ENCODE measurements around the gene POLN.
"Not testable (repeated sequence)": the region's sequence is repeated elsewhere in the genome, so short reads cannot be mapped to it uniquely, and the experiment has no call there.

POLN gene

DNA sequence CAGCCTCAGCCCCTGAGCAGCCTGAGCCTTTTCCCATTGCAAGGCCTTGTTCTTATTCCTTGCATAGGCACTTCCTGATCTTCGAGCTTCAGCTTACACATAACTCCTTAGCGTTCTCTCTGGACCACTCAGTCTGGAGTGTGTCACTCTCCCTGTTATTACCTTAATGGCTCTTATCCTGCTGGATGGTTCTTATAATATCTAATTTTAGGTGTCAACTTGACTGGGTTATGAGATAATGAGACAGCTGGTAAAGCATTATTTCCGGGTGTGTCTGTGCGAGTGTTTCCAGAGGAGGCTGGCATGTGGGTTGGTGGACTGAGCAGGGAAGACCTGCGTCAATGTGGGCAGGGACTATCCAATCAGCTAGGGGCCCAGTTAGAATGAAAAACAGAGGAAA is 75.7 kb downstream of the POLN start:
- no peak for DNase-seq

DNA sequence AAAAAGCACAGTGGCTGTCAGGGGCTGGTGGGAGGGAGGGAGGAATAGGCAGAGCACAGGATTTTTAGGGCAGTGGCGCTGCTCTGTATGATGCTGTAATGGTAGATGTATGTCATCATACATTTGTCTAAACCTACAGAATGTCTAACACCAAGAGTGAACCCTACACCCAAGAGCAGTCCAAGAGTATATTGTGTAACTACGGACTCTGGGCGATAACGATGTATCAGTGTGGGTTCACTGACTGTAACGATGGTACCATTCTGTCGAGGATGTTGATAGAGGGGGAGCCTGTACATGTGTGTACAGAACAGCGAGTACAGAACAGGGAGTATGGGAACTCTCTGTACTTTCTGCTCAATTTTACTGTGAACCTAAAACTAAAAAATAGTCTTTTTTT is 76.5 kb downstream of the POLN start:
- DNase-seq: no peak

DNA sequence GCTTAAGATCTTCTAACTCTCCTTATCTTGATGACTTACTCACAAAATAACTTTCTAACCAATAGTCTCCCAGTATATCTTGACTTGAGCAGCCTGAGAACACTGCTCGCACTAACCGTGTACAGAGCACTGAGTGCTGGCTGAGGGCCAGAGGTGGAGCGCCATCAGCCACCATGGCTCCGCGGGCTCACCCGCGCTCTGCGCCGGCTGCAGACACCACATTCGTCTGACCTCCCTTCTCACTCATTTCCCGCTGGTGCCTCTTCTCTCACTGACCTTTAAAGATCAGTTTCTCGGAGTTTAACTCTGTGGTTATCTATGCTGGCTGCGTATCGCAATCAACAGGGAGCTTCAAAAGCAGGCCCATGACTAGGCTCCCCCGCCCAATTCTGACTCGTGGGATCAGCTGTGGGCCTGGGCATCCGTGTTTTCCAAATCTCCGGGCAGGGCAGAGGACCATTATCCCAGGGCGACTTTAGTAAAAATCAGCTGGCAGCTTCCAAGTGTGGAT is 78.6 kb downstream of the POLN start:
- no peak for DNase-seq

DNA sequence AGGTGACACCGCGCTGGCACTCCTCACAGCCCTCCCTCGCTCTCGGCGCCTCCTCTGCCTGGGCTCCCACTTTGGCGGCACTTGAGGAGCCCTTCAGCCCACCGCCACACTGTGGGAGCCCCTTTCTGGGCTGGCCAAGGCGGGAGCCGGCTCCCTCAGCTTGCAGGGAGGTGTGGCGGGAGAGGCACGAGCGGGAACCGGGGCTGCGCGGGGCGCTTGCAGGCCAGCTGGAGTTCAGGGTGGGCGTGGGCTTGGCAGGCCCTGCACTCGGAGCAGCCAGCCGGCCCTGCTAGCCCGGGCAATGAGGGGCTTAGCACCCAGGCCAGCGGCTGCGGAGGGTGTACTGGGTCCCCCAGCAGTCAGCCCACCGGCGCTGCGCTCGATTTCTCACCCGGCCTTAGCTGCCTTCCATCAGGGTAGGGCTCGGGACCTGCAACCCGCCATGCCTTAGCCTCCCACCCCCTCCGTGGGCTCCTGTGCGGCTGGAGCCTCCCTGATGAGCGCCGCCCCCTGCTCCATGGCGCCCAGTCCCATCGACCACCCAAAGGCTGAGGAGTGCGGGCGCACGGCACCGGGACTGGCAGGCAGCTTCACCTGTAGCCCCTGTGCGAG is 80.7 kb downstream of the POLN start:
- DNase-seq: not testable (repeated sequence)

DNA sequence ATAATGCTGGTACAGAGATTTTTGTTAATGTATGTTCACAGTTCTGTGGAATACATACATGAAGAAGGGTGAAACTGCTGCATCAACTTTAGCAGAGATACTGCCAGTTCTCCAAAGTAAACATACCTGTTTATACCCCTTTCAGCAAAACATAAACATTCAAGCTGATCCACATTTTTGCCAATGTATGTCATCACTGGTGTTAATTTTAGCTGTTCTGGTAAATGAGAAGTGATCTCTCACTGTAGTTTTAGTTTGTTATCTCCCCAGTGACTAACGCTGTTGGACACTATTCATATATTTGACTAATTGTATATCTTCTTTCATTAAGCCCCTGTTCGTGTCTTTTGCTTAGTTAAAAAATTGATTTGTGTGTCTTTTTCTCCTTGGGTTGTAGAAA is 82.0 kb downstream of the POLN start:
- no peak for DNase-seq

DNA sequence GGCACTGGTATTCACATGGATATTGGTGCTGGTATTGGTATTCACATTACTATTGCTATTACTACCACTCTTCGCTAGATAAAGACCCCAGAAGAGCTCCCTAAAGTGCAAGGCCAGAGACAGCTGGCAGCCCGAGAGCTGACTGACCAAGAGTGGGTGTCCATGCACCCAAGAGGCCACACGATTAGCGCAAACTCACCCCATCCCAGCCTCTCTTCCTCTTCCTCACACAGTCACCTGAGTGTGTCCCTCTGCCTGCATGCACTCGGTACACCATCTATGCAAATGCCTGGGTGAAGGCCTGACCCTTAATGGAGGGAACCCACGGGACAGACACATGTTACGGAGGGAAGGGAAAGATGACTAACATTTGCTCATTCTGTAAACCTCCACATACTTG is 86.7 kb downstream of the POLN start:
- DNase-seq: no peak

DNA sequence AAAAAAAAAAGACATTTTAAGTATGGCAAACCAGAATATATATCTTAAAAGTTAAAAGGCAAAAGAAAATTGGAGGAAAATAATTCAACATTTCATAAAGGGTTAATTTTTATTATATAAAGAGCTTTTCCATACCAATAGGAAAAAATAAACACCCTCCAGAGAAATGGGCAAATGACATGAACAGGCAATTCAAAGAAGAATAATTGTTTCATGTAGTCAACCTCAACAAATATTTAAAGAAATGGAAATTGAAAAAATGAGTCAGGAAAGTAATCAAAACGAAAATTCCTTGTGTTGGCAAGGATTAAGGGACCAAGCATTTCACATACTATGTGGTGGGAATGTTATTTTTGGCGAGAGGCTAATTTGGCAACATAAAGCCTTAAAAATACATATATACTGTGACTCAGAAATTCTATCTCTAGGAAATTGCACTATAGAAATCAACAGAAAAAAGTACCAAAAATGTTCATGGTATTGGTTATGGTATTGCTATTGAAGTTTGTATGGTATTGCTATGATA is 87.6 kb downstream of the POLN start:
- no peak for DNase-seq

DNA sequence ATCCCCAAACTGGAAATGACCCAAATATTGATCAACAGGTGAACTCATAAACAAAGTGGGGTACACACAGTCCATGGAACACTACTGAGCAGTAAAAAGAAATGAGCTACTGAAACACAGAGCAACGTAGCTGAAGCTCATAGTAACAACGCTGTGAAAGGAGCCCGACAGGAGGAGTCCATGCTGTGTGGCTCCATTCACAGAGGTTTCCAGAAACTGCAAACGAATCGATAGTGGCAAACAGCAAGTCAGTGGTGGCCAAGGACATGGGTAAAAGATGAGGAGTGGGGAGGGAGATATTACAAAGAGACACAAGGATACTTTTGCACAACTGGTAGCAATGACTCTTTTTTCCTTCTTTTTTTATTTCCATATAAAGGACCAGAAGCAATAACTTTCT is 90.4 kb downstream of the POLN start:
- DNase-seq: no peak

DNA sequence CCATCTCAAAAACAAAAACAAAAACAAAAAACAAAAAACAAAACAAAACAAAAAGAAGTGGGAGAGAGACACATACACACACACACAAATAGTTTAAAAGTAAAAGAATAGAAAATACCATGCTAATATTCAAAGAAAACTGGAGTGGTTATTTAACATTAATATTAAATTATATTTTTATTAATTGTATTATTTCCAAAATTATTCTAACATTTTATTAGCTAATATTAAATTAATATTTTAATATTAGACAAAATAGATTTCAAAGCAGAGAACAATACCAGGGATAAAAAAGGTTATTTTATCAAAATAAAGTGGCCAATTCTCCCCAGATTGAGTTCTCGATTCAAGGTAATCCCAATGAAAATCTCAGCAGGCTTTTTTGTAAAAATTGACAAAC is 91.8 kb downstream of the POLN start:
- no peak for DNase-seq

DNA sequence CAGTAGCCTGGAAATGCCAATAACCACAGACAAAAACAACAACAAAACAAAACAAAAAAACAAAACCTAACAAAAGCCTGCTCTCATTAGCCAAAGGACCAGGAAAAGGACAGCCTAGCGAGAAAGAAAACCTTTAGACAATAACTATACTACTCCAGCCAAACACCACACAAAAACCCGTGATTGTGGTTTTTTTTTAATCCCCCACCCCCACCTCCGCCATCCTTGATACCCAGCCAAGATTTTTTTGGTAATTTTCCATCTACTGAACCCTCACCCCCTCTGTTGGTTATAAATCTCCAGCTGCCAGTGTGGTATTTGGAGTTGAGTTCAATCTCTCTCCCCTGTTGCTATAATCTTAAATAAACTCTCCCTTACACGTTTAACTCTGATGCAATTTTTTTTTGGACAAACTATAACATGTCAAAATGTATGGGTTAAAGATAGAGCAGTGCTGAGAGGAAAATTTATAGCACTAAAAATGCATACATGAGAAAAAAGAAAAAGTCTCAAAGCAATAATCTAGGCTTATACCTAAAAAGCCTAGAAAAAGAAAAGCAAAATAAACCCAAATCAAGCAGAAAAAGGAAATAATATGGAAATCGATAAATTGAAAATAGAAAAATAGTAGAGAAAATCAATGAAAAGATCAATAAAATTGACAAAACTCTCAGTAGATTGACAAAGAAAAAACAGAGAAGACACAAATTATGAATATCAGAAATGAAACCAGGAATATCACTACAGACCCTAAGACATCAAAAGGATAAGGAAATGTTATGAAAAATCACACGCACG is 99.1 kb downstream of the POLN start:
- peak in 4 of 51 donors; percentile 31 to 86 (median 41) for DNase-seq

DNA sequence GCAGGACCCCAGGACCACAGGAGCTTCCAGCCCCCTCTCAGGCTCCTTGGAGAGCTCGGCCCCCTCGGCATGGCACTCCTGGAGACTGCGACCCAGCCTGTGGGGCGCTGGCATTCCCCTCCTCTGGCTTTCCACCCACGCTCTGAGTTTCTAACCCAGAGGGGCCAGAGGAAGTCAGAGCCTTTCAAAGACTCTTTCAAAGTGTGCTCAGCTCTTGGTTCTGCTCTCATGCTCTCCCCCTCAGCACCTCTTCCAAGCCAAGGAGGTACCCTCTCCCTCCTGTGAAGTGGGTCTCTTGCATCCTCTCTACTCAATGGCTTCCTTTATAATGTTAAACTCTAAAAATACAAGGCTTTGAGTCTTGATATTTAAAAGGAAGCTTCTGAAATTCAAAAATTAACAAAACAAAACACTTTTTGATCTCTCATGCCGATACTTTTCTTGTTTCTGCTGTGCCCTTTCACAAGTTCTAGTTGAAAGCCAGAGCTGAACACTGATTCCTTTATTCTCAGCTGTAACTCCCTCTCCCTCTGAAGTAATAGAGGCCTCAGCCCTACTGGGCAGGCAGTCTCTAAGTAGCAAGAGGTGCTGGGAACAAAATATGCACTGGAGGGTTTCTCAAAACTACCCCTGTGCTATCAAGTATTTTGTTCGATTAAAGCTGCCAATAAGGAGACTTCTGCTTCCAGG is 100.0 kb downstream of the POLN start:
- DNase-seq: peak in 21 of 51 donors; percentile 17 to 89 (median 44)

DNA sequence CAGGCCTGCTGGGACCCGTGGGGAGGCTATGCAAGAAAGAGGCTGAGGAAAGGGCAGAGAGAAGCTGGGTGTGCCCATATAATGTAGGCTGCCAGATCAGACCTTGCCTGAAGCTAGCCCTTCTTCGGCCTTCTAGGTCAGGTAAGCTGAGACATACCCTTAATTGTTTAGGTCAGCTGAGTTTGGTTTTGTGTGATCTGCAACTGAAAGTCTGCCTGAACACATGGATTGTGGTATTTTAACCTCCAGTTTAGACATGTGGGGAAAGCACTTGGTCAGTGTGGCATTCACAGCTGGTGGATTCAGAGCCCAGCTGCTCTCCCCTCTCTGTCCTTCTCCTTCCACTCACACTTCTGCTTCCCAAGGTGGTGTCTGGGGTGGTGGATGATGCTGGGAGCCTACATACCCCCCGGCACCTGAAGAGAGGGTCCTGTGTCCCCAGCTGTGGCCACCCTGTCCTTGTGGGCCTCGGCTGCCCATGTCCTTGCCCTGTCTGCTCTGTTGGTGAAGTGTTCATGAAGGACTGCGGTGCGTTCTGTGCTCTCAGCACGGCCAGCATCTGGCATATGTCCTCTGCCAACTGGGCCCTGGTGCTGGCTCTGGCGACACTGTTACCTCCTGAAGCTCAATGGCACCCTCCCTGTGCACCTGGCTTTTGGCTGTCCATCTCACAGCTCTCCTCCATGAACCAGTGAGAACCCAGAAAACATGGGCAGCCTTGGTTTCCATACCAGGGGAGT is 100.7 kb downstream of the POLN start:
- peak in 13 of 51 donors; percentile 21 to 71 (median 43) for DNase-seq

DNA sequence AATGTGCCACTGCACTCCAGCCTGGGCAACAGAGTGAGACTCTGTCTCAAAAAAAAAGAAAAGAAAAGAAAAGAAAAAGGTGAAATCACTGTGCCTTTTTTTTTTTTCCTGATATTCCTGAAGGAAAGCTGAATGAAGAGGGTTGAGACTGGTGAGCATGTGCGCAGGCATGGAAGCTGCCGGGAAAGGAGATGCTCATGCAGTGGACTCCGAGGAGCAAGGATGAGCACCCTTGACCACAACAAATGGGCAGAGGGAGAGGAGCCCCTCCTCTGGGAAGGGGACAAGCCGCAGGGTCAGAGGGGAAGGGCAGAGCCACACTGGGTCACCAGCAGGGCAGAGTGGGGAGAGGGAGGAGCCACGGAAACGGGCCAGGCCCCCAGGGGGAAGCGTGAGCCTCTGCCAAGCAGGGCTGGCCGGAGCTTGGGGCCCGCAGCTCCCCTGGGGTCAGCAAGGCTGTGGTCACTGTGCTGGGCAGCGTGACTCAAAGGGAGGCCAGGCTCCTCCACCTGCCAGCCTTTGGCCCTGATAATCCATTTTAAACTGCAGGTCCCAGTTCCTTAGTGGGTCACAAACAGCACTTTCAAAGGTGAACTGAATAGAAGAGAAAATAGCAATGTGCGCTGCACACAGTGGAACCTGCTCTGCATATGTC is 102.9 kb downstream of the POLN start:
- peak in 1 of 51 donors; percentile 5 for DNase-seq

DNA sequence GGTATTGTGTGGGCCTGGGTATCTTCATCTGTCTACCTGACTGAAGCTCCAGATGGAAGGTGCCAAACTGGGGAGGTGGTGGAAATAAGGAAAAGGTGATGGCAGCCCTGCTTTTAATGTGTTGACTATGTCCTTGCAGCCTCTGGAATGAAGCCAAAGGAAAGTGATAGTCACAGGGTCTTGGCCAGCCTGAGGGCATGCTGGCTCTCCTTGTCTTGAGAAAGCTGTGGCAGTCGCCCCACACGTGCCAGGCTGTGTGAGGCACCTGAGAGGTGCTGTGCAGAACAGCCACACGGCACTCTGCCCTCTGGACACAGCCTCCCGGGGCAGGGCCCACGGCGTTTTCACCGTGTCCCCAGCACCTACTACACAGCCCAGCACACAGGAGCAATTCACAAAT is 105.2 kb downstream of the POLN start:
- DNase-seq: no peak

DNA sequence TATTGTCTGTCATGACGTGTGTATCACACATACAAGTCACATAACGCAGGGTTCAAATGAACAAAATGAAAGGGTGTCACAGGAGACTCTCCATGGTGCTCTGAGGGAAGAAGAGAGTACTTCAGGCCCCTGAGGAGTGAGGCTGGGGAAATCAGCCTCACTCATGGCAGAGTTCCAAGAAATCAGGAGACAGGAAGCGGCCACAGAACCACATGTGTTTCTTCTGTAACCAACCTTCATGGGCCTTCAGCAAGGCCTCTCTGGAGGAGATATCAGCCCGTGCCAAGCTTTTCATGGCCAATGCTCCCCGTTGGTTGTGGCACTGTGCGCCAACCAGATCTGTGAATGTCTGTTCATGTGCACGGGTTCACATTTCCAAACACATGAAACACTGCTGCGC is 106.8 kb downstream of the POLN start:
- DNase-seq: no peak

DNA sequence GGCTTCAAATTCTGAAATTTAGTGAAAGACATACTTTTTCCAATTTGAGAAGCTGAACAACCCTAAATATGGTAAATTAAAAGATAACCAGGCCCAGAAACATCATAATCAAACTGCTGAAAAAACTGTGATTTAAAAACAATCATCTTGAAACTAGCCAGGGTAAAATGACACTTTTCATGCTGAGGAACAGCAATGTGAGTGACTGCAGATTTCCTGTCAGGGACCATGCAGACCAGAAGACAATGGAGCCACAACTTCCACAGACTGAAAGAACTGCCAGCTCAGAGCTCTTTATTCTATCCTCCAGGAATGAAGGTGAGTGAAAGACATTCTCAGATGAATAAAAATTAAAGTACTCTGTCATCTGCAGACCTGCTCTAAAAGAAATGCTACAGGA is 109.5 kb downstream of the POLN start:
- DNase-seq: no peak

DNA sequence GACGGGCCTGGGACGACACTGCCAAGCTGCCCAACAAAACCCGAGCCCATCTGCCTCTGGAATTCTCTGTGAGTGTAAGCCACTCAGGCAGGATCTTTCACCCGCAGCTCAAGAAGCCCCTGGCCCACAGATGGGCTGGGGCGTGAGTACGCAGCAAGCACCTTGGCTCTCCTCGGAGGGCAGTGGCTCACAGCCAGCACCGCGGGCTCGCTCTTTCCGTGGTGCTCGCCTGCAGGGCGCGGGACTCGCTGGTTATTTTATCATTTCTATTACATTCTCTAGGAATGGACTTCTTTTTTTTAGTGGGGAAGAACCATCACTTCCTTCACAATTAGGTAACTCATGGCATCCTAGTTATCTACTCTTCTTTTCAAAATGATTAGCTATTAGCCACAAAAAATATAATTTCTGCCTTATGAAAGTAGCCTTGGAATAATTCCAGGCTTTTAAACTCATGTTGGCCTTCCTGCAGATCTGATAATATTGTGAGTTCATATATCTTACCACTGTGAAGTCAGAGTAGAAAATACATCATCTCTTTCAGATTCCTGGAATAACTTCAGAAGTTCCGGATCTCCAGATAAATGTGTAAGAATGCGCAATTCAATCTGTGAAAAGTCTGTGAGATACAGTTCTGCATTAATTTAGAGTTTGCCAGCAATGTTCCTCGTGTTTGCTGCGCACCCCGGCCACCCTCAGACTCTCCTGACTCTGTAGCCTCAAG is 114.2 kb downstream of the POLN start:
- DNase-seq: no peak

DNA sequence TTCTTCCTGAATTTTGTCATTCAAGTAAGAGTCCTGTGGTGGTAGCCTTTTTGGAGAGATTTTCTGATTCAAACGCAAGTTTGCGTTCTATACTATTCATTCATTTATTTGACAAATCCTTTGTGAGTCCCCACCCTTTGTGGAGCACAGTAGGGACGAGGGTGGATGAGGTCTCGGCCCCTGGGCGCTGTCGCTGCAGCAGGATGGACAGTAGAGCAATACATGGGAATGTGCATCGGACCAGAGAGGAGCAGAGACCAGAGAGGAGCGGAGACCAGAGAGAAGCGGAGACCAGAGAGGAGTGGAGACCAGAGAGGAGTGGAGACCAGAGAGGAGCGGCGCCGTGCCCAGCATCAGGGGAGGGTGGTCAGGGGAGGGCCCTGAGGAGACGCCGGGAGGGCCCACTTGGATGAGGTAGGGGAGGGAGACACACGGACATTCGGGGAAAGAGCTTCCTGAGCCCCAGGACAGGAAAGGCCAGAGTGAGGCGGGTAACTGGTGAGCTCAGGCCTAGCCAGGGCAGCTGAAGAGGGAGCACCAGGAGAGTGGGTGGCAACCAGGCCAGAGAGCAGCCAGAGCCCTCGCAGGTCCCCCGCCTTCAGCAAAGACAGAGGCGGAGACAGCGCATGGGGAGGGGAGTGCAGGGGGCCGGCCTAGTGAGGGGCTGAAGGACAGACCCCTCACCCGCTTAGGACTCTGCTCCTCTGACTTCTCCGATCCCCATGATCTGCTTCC is 115.4 kb downstream of the POLN start:
- DNase-seq: no peak

DNA sequence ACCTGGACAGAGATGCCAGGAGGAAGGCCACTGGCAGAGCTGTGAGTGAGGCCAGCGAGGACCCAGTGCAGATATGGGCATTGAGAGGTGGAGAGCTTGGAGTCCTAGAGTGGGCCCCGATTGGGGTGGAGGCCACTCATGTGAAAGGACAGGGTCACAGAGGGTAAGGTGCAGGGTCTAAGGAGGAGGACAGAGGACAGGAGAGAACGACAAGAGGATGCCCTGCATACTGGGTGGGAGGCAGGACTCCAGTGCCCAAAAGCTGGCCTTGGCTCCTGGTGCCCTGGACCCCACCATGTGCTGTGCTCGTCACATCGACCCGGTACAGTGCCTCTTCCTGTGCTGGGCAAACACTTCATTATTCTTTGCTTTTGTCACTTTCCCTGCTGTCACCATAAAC is 116.1 kb downstream of the POLN start:
- no peak for DNase-seq

DNA sequence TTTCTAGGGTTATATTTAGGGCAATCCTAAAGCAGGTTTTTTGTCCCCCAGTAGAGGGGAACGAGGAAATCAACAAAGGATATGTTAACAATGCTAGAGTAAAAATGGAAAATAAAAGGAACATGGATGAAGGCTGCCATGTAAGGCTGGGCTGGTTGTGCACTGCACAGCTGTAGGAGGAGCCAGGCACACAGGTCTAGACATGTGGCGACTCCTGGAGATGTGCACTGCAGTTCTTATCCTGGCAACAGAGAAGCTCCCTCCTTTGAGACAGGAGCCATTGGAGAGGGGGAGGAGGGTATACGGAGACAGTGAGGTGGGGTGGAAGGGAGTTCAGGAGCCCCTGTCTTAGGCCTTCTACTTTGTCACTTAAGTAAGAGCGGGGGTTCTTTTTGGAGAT is 116.9 kb downstream of the POLN start:
- no peak for DNase-seq
